PC-3 (cell line): Measurements from ENCODE around the gene SDK1.

Source experiments
- CTCF ChIP-seq: fragments of 300-600 bp; sonication (generic); conservative IDR thresholded peaks from 2 replicates; pipeline ENCODE4 v1.5.1; 2017; ENCODE audit warnings: antibody characterized with exemption, low read depth, mild to moderate bottlenecking, low read length
- EZH2phosphoT487 ChIP-seq: fragments of 300-600 bp; sonication (generic); IDR thresholded peaks from 2 replicates; pipeline ENCODE4 v1.6.1; 2018; ENCODE audit warnings: mild to moderate bottlenecking, antibody characterized with exemption, low read length, borderline replicate concordance

GRCh38 chr7:4212376-4212775 is 911.3 kb downstream of the SDK1 start:
- TF ChIP-seq CTCF (no peak), EZH2phosphoT487 (no peak)
